ENCODE results near the gene SULT4A1. TPM values are rescaled to one million over a fixed set of nuclear protein-coding genes. Genes with fewer than 3 reads are reported as not detected.
A peak's percentile ranks its signal among the peaks of the same experiment; 100 is the strongest.

The SULT4A1 gene
- total and polyA plus RNA-seq, 2 of the 4 experiments (the other 2 are of a cell fraction): 1.1 to 5.2 TPM

GRCh38 chr22:43777286-43777685 lies 85.0 kb downstream of the SULT4A1 start:
- peaks cover 2% of the 10 kb centered on the region; the same call in 1 of the 2 replicates for H3K4me1 ChIP-seq (ENCODE audit: control insufficient read depth, insufficient read depth, low read length)
- TF ChIP-seq POLR2A (IDR thresholded peaks at IDR 0.05; ENCODE audit: low read depth, low read length): no peak
- no peak for TF ChIP-seq FOS (IDR thresholded peaks at IDR 0.05; ENCODE audit: low read depth, low read length)
- no peak for TF ChIP-seq ELK1 (IDR thresholded peaks at IDR 0.05; ENCODE audit: borderline replicate concordance, low read depth, low read length)
- no peak for TF ChIP-seq CTCF (conservative IDR thresholded peaks at IDR 0.05; ENCODE audit: low read depth, low read length)
- no peak for TF ChIP-seq RFX5 (IDR thresholded peaks at IDR 0.05; ENCODE audit: low read depth, low read length)
- TF ChIP-seq CHD1 (IDR thresholded peaks at IDR 0.05; ENCODE audit: low read depth, low read length): no peak
- no peak for TF ChIP-seq MAFK (IDR thresholded peaks at IDR 0.05; ENCODE audit: low read depth, low read length)
- TF ChIP-seq USF2 (IDR thresholded peaks at IDR 0.05; ENCODE audit: low read depth, low read length): no peak
- no peak for TF ChIP-seq BHLHE40 (IDR thresholded peaks at IDR 0.05; ENCODE audit: low read depth, low read length)
- TF ChIP-seq RAD21 (IDR thresholded peaks at IDR 0.05; ENCODE audit: low read length): no peak
- no peaks in the 10 kb centered on the region; the same call in 1 of the 2 replicates for H3K27me3 ChIP-seq (ENCODE audit: control insufficient read depth, insufficient read depth, low read length)
- H3K18ac ChIP-seq (ENCODE audit: low read depth, low read length): no peak overlapping the region
- H3K4me3 ChIP-seq (ENCODE audit: insufficient read depth, low read depth, low read length): no peak overlapping the region
- H3K23ac ChIP-seq (ENCODE audit: low read depth, low read length): no peak overlapping the region
- no peak overlapping the region for H2BK120ac ChIP-seq (ENCODE audit: low read depth, low read length)
- intact Hi-C loops (cut with micrococcal nuclease) (no loop called here), in situ Hi-C loops (cut with MboI; ENCODE audit: low sequenced_read_pairs) (no loop called here), dilution Hi-C loops (cut with HindIII; ENCODE audit: low sequenced_read_pairs, unreplicated experiment) (no loop called here)
- H2AK5ac ChIP-seq (ENCODE audit: low read depth, low read length): no peak overlapping the region
- H3K79me1 ChIP-seq (ENCODE audit: low read depth in 1 of 2, low read length in 2 of 2): no peaks in the 10 kb centered on the region
- no peaks in the 10 kb centered on the region for H4K20me1 ChIP-seq (ENCODE audit: insufficient read depth, low read length)
- H2AFZ ChIP-seq (replicated peaks; ENCODE audit: low read length, poor library complexity): no peak overlapping the region
- WGBS, 2 experiments (ENCODE audit: extremely low coverage in 2 of 2, insufficient read length in 1 of 2): no CpG with 5 or more reads among the region's 4 CpGs
- no TSS peak for BruUV-seq (replicated peaks)
- H2BK5ac ChIP-seq (ENCODE audit: low read depth, low read length, poor library complexity, severe bottlenecking): no peak overlapping the region
- CTCF ChIA-PET: no interaction called here
- no peak overlapping the region for H4K8ac ChIP-seq (ENCODE audit: low read depth in 2 of 2, low read length in 2 of 2)
- H2BK15ac ChIP-seq (ENCODE audit: low read depth, low read length): no peak overlapping the region
- H3K56ac ChIP-seq (ENCODE audit: extremely low read depth, insufficient read depth, low read length): no peak overlapping the region
- H3K27ac ChIP-seq (ENCODE audit: insufficient read depth, low read length): no peak overlapping the region
- no peak overlapping the region for H3K4ac ChIP-seq (ENCODE audit: low read depth, low read length)
- ATAC-seq (ENCODE audit: low read depth): peak; percentile 95
- H3K36me3 ChIP-seq (ENCODE audit: control insufficient read depth, insufficient read depth, low read length): no peaks in the 10 kb centered on the region
- H3K4me2 ChIP-seq (ENCODE audit: low read depth, low read length): no peak overlapping the region
- H3K14ac ChIP-seq (replicated peaks; ENCODE audit: low read depth, low read length): no peak overlapping the region
- H4K5ac ChIP-seq (ENCODE audit: low read depth, low read length): no peak overlapping the region
- DNase-seq: peak; percentile 91
- H3K9me1 ChIP-seq (ENCODE audit: insufficient read depth, low read length): no peaks in the 10 kb centered on the region; the same call in 1 of the 2 replicates
- H2AK9ac ChIP-seq (replicated peaks; ENCODE audit: low read depth, low read length, poor library complexity): no peak overlapping the region
- H4K91ac ChIP-seq (ENCODE audit: insufficient read depth, low read depth, low read length): no peak overlapping the region
- no peak overlapping the region for H2BK20ac ChIP-seq (ENCODE audit: low read depth, low read length)
- H3K9me3 ChIP-seq (ENCODE audit: control insufficient read depth, insufficient read depth, low read length): no peaks in the 10 kb centered on the region
- H3K9ac ChIP-seq (ENCODE audit: low read depth, low read length): no peak overlapping the region
- POLR2A ChIA-PET (ENCODE audit: unreplicated experiment): no interaction called here
